Psoas muscle (tissue), 8 donors: ENCODE data around the gene DERA. TPM values are rescaled to one million over a fixed set of nuclear protein-coding genes. Genes with fewer than 3 reads are reported as not detected.
"Not testable (repeated sequence)": the region's sequence is repeated elsewhere in the genome, so short reads cannot be mapped to it uniquely, and the experiment has no call there.

Experiments
- ATAC-seq, 4 donors: fragments of 200-7000 bp; cut with Tn5 transposase; one replicate each; pipeline ENCODE4 v1.9.1; 2020; ENCODE audit warnings: moderate library complexity in 3 of 4, mild to moderate bottlenecking in 2 of 4
- DNase-seq, 2 donors: peaks; one replicate each; pipeline ENCODE4 v3.0.0-alpha.2; 2020
- H3K27ac ChIP-seq: fragments of 200-600 bp; one replicate; pipeline ENCODE4 v1.8.0; 2022
- H3K27me3 ChIP-seq, 3 donors: fragments of 200-600 bp in 1 of 3; one replicate each; pipeline versions ENCODE4 v1.6.1 to v1.8.0; 2013 to 2022; ENCODE audit warnings: low read length in 2 of 3, mild to moderate bottlenecking in 2 of 3, moderate library complexity in 1 of 3; ENCODE audit not compliant: insufficient read depth in 3 of 3
- H3K36me3 ChIP-seq, 2 donors: fragments of 200-600 bp in 1 of 2; one replicate each; pipeline versions ENCODE4 v1.6.1 to v1.8.0; 2013 to 2022; ENCODE audit warnings: low read depth in 1 of 2, mild to moderate bottlenecking in 1 of 2, moderate library complexity in 1 of 2; ENCODE audit not compliant: insufficient read depth in 1 of 2
- H3K4me1 ChIP-seq: fragments of 200-600 bp; one replicate; pipeline ENCODE4 v1.8.0; 2022
- H3K4me3 ChIP-seq: fragments of 200-600 bp; one replicate; pipeline ENCODE4 v1.8.0; 2022; ENCODE audit warnings: mild to moderate bottlenecking
- H3K9me3 ChIP-seq: fragments of 200-600 bp; one replicate; pipeline ENCODE4 v1.8.0; 2022
- CTCF ChIP-seq: fragments of 200-600 bp; IDR thresholded peaks from one replicate; pipeline ENCODE4 v1.8.0; 2022; ENCODE audit warnings: antibody characterized with exemption
- WGBS, 3 donors: extraction: QIAGEN DNeasy Blood & Tissue Kit; methylation state at CpG; one replicate each; pipeline versions ENCODE4 v1.1.6 to v1.1.7; 2013; 5-methylcytosine and 5-hydroxymethylcytosine counted together
- intact Hi-C, 2 donors: fragments of 100-400 bp; cut with DNase I; formaldehyde crosslinking; loops; one replicate each; pipeline versions ENCODE4 v1.11.0 to v1.14.2; 2022
- polyA plus RNA-seq, 3 donors: library from polyadenylated mRNA; stranded (reverse); fragments of 200-250 nt; gene quantifications; one replicate each; pipeline ENCODE4 v1.2.3, GENCODE V29; 2013
- total RNA-seq, 4 donors: library from RNA; stranded (reverse); fragmentation: NEBNext Ultra II Directional in 2 of 4; extraction: Animal tissue kit (Norgen Biotek cat#: 25700) in 2 of 4; gene quantifications; one replicate each; pipeline versions ENCODE4 v1.2.1 to v1.2.4, GENCODE V29; 2021 to 2023
- donor health status: healthy with polysubstance abuse.
- donor health status: DM: no; HTN: no; CAD: no; lungs with moderate emphysema.
- donor health status: Bipolar disorder and iron deficiency.
- donor health status: healthy.
- donor health status: DM: yes; HTN: yes; CAD: no.
- donor health status: DM: no; HTN: no; CAD: no.
- donor health status: DM: no; HTN: no; CAD: no.
- donor health status: DM: yes; HTN: yes; CAD: no.

Gene DERA
- total and polyA plus RNA-seq, 7 donors: 14.3 to 31.5 (median 19.8) TPM

GRCh38 chr12:15896867-15897266 lies 14.3 kb upstream of the DERA start:
- Histone ChIP-seq H3K36me3 (peaks cover 2 to 89% of the 10 kb centered on the region in 2 donors), H3K9me3 (no peaks in the 10 kb centered on the region), H3K4me1 (peaks cover 5% of the 10 kb centered on the region), H3K27ac (no peak overlapping the region), H3K27me3 (no peaks in the 10 kb centered on the region), H3K4me3 (no peak overlapping the region)
- 83 to 94% (median 85%) methylated on average over 1 of the region's 1 CpG for WGBS, 3 donors
- intact Hi-C loops: no loop called here
- ATAC-seq: peak in 1 of 4 donors; percentile 13
- no peak for TF ChIP-seq CTCF
- DNase-seq: no peak

- ATAC-seq (peak in 2 of 4 donors; percentile 55 to 68), DNase-seq (no peak)
- Histone ChIP-seq H3K4me3 (no peak overlapping the region), H3K9me3 (no peaks in the 10 kb centered on the region), H3K27ac (no peak overlapping the region), H3K36me3 (peaks cover 2 to 89% of the 10 kb centered on the region in 2 donors), H3K27me3 (no peaks in the 10 kb centered on the region), H3K4me1 (peaks cover 5% of the 10 kb centered on the region)
- no peak for TF ChIP-seq CTCF
- 77 to 84% (median 79%) methylated on average over 2 of the region's 2 CpGs for WGBS, 3 donors
- intact Hi-C loops: no loop called here
These were observed 13.7 kb upstream of the DERA start for GRCh38 chr12:15897433-15897832.

GRCh38 chr12:15899282-15899870 lies 11.8 kb upstream of the DERA start:
- ATAC-seq (peak in 1 of 4 donors; percentile 69), DNase-seq (no peak)
- peak; percentile 64 for TF ChIP-seq CTCF
- no peaks in the 10 kb centered on the region for H3K9me3 ChIP-seq
- intact Hi-C loops: no loop called here
- no peak overlapping the region for H3K4me3 ChIP-seq
- H3K27ac ChIP-seq: no peak overlapping the region
- no peaks in the 10 kb centered on the region for H3K27me3 ChIP-seq
- peaks cover 5% of the 10 kb centered on the region for H3K4me1 ChIP-seq
- peaks cover 2 to 92% of the 10 kb centered on the region in 2 donors for H3K36me3 ChIP-seq

GRCh38 chr12:15904378-15904920 lies 6.7 kb upstream of the DERA start:
- Histone ChIP-seq H3K9me3 (no peaks in the 10 kb centered on the region), H3K4me1 (no peaks in the 10 kb centered on the region), H3K4me3 (no peak overlapping the region), H3K27ac (no peak overlapping the region), H3K36me3 (peaks cover 0 to 73% of the 10 kb centered on the region in 2 donors), H3K27me3 (no peaks in the 10 kb centered on the region)
- intact Hi-C loops: no loop called here
- no peak for TF ChIP-seq CTCF
- ATAC-seq (peak in 1 of 4 donors; percentile 49), DNase-seq (no peak)
- 64 to 88% (median 73%) methylated on average over 5 of the region's 5 CpGs for WGBS, 3 donors

- no peak for TF ChIP-seq CTCF
- DNase-seq (no peak), ATAC-seq (no peak)
- no peaks in the 10 kb centered on the region for H3K27me3 ChIP-seq
- peaks cover 7% of the 10 kb centered on the region for H3K4me1 ChIP-seq
- H3K36me3 ChIP-seq: peaks cover 0 to 16% of the 10 kb centered on the region in 2 donors
- peak overlapping the region; percentile 93 for H3K4me3 ChIP-seq
- WGBS, 3 donors: 55 to 68% (median 60%) methylated on average over 5 of the region's 5 CpGs
- intact Hi-C loops: no loop called here
- H3K9me3 ChIP-seq: no peaks in the 10 kb centered on the region
- peak overlapping the region; percentile 93 for H3K27ac ChIP-seq
These were observed 666 bp upstream of the DERA start for GRCh38 chr12:15910468-15910863.

- H3K9me3 ChIP-seq, H3K4me1 ChIP-seq, H3K27me3 ChIP-seq, intact Hi-C loops, DNase-seq, H3K36me3 ChIP-seq: not testable (repeated sequence)
- H3K27ac ChIP-seq: peak overlapping the region; percentile 93
- 18 to 21% (median 20%) methylated on average over 3 of the region's 5 CpGs for WGBS, 3 donors
- H3K4me3 ChIP-seq: peak overlapping the region; percentile 93
- ATAC-seq: peak in 2 of 4 donors; percentile 7 to 50
These were observed 799 bp downstream of the DERA start for GRCh38 chr12:15911931-15912330.

- ATAC-seq, H3K36me3 ChIP-seq, H3K4me1 ChIP-seq, intact Hi-C loops, DNase-seq, H3K9me3 ChIP-seq, H3K4me3 ChIP-seq, H3K27me3 ChIP-seq, H3K27ac ChIP-seq: not testable (repeated sequence)
- 91 to 92% (median 92%) methylated on average over 5 of the region's 5 CpGs for WGBS, 3 donors
These were observed 3.0 kb downstream of the DERA start for GRCh38 chr12:15914131-15914530.
